Dedifferentiated amniotic fluid mesenchymal stem cell (primary cell): ENCODE measurements around the gene MGAT3.
A peak's percentile ranks its signal among the peaks of the same experiment; 100 is the strongest.
"Not testable (repeated sequence)": the region's sequence is repeated elsewhere in the genome, so short reads cannot be mapped to it uniquely, and the experiment has no call there.

Source experiments
- DNase-seq: peaks from one replicate; pipeline ENCODE4 v3.0.0-alpha.2; 2016; ENCODE audit errors: extremely low spot score

MGAT3 gene

GRCh38 chr22:39490135-39490798 lies 33.5 kb downstream of the MGAT3 start:
- no peak for DNase-seq

- DNase-seq = no peak
These were observed 34.3 kb downstream of the MGAT3 start for GRCh38 chr22:39490966-39491680.

- DNase-seq = no peak
These were observed 34.9 kb downstream of the MGAT3 start for GRCh38 chr22:39491696-39492095.

GRCh38 chr22:39492186-39492585 lies 35.4 kb downstream of the MGAT3 start:
- DNase-seq = no peak

- DNase-seq = peak; percentile 79
These were observed 36.9 kb downstream of the MGAT3 start for GRCh38 chr22:39493759-39494158.

- DNase-seq = no peak
These were observed 37.8 kb downstream of the MGAT3 start for GRCh38 chr22:39494471-39495120.

GRCh38 chr22:39496131-39496838 lies 39.5 kb downstream of the MGAT3 start:
- DNase-seq = no peak

- no peak for DNase-seq
These were observed 40.6 kb downstream of the MGAT3 start for GRCh38 chr22:39497429-39497828.

GRCh38 chr22:39498368-39498767 lies 41.6 kb downstream of the MGAT3 start:
- DNase-seq = no peak

- DNase-seq = no peak
These were observed 42.0 kb downstream of the MGAT3 start for GRCh38 chr22:39498802-39499201.

GRCh38 chr22:39500101-39500500 lies 43.3 kb downstream of the MGAT3 start:
- DNase-seq = no peak

- DNase-seq = no peak
These were observed 44.9 kb downstream of the MGAT3 start for GRCh38 chr22:39501644-39502108.

GRCh38 chr22:39502109-39502788 lies 45.4 kb downstream of the MGAT3 start, which contains the start of gene MIEF1:
TSS of gene MIEF1 (plus strand) at chr22:39502290. CDS start at chr22:39511295, 9,005 bp downstream.
- peak; percentile 95 for DNase-seq

- peak; percentile 36 for DNase-seq
These were observed 46.1 kb downstream of the MGAT3 start for GRCh38 chr22:39502789-39503409.

GRCh38 chr22:39503630-39504029 lies 46.8 kb downstream of the MGAT3 start:
- DNase-seq = no peak

- no peak for DNase-seq
These were observed 47.3 kb downstream of the MGAT3 start for GRCh38 chr22:39504071-39504470.

- not testable (repeated sequence) for DNase-seq
These were observed 50.2 kb downstream of the MGAT3 start for GRCh38 chr22:39507021-39507420.

GRCh38 chr22:39508393-39508792 lies 51.6 kb downstream of the MGAT3 start:
- DNase-seq = no peak

- DNase-seq = no peak
These were observed 53.8 kb downstream of the MGAT3 start for GRCh38 chr22:39510529-39511149.

- DNase-seq = no peak
These were observed 54.4 kb downstream of the MGAT3 start for GRCh38 chr22:39511226-39511625.

- DNase-seq = no peak
These were observed 55.2 kb downstream of the MGAT3 start for GRCh38 chr22:39512026-39512425.
